Measurements from ENCODE around the gene SLC7A10. TPM values are rescaled to one million over a fixed set of nuclear protein-coding genes. Genes with fewer than 3 reads are reported as not detected.

Gene SLC7A10
- polyA plus RNA-seq, 1 of the 3 experiments (the other 2 are of a cell fraction) = 0.02 TPM

DNA sequence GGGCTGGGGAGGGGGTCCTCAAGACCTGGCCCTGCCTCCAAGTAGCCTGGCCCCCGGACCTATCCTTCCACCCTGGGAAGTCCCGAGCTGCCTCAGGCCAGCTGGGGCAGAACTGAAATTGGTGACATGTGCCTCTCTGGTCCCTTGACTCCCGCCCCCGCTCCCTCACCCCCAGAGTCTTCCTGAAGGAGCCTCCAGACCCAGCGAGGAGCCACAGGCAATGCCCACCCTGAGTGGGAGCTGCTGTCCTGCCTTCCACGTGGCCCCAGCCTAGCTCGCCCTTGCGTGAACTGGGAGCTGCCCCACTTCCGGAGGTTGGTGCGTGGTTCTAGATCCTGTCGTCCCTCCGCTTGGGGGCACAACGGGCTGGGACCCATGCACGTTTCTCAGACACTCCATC is 42.1 kb upstream of the SLC7A10 start:
- POLR2A ChIA-PET = interaction anchor here (0.6 kb wide), 1 partner anchor 29 kb away, joined by 4 read pairs; no protein-coding TSS in a partner anchor

DNA sequence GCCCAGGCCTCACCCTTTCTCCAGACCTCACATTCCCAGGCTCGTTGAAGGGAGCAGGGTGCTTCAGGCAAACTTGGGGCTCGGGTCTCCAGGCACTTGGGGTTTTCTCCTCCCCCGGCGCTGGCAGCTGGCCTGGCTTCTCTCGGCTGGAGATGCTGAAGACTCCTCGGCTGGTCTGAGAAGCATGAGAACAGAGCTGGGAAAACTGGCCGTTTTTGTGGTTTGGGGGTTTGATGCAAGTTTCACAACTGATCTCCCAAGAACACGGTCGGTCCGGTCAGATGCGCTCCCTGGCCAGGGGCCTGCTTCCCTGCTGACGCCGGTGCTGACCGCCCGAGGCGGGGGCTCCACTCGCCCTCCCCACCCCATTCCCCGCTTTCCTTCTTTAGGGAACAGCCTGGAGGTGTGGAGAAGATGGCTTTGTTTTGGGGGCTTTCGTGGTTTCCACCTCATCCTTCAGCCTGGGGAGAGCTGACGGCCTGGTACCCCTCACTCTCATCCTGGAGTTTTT is 41.4 kb upstream of the SLC7A10 start:
- no peak overlapping the region for H3K4me2 ChIP-seq
- no peak for DNase-seq
- H3K4me3 ChIP-seq (ENCODE audit: low read depth in 2 of 2, low read length in 1 of 2) = no peak overlapping the region
- H3K27me3 ChIP-seq (ENCODE audit: insufficient read depth) = no peaks in the 10 kb centered on the region
- H2AFZ ChIP-seq (ENCODE audit: low read depth) = no peak overlapping the region
- WGBS (ENCODE audit: low lambda C conversion rate) = 58% methylated on average over 19 of the region's 20 CpGs
- CTCF ChIA-PET = interaction anchor here (1.1 kb wide), 1 partner anchor 32 kb away, joined by 3 read pairs; no protein-coding TSS in a partner anchor
- no peaks in the 10 kb centered on the region; a peak in 1 of 4 replicates for H3K4me1 ChIP-seq (ENCODE audit: control insufficient read depth in 1 of 2, insufficient read depth in 2 of 2, low read depth in 1 of 2, low read length in 1 of 2)
- H3K36me3 ChIP-seq (replicated peaks in 1 of 2; ENCODE audit: control insufficient read depth in 1 of 2, insufficient read depth in 2 of 2, low read length in 1 of 2) = no peaks in the 10 kb centered on the region
- H3F3A ChIP-seq (replicated peaks; ENCODE audit: insufficient read depth) = no peaks in the 10 kb centered on the region
- no peaks in the 10 kb centered on the region for H3K79me2 ChIP-seq (ENCODE audit: insufficient read depth)
- no peak overlapping the region for H3K9ac ChIP-seq
- no peaks in the 10 kb centered on the region for H4K20me1 ChIP-seq (ENCODE audit: insufficient read depth)
- POLR2A ChIA-PET = no interaction called here
- no peak overlapping the region for H3K27ac ChIP-seq (ENCODE audit: low read depth in 2 of 2, low read length in 1 of 2)
- no peaks in the 10 kb centered on the region for H3K9me3 ChIP-seq
- no peaks in the 10 kb centered on the region for H3K9me2 ChIP-seq
- TF ChIP-seq FOXM1 (IDR thresholded peaks at IDR 0.05; ENCODE audit: low read depth) (no peak), ELF1 (IDR thresholded peaks at IDR 0.05) (no peak), RFX5 (IDR thresholded peaks at IDR 0.05; ENCODE audit: low read length) (no peak), POLR2AphosphoS5 (IDR thresholded peaks at IDR 0.05; ENCODE audit: low read depth, low read length) (no peak), EP300 (IDR thresholded peaks at IDR 0.05; ENCODE audit: borderline replicate concordance in 1 of 2, low read depth in 1 of 2, low read length in 1 of 2) (no peak), MXI1 (IDR thresholded peaks at IDR 0.05; ENCODE audit: low read depth, low read length) (no peak), SMC3 (IDR thresholded peaks at IDR 0.05; ENCODE audit: low read depth, low read length) (no peak)
- TF ChIP-seq, protein P1, sequence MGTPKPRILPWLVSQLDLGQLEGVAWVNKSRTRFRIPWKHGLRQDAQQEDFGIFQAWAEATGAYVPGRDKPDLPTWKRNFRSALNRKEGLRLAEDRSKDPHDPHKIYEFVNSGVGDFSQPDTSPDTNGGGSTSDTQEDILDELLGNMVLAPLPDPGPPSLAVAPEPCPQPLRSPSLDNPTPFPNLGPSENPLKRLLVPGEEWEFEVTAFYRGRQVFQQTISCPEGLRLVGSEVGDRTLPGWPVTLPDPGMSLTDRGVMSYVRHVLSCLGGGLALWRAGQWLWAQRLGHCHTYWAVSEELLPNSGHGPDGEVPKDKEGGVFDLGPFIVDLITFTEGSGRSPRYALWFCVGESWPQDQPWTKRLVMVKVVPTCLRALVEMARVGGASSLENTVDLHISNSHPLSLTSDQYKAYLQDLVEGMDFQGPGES (IDR thresholded peaks at IDR 0.05; ENCODE audit: low read depth, low read length) = no peak
- TF ChIP-seq, protein P2, sequence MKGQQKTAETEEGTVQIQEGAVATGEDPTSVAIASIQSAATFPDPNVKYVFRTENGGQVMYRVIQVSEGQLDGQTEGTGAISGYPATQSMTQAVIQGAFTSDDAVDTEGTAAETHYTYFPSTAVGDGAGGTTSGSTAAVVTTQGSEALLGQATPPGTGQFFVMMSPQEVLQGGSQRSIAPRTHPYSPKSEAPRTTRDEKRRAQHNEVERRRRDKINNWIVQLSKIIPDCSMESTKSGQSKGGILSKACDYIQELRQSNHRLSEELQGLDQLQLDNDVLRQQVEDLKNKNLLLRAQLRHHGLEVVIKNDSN (IDR thresholded peaks at IDR 0.05; ENCODE audit: borderline replicate concordance, low read depth) = no peak
- TF ChIP-seq, protein P3, sequence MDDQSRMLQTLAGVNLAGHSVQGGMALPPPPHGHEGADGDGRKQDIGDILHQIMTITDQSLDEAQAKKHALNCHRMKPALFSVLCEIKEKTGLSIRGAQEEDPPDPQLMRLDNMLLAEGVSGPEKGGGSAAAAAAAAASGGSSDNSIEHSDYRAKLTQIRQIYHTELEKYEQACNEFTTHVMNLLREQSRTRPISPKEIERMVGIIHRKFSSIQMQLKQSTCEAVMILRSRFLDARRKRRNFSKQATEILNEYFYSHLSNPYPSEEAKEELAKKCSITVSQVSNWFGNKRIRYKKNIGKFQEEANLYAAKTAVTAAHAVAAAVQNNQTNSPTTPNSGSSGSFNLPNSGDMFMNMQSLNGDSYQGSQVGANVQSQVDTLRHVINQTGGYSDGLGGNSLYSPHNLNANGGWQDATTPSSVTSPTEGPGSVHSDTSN (IDR thresholded peaks at IDR 0.05) = no peak

More for the DNA sequence above, 42.1 kb upstream of the SLC7A10 start:
- H3K9me3 ChIP-seq = no peaks in the 10 kb centered on the region
- H3K4me2 ChIP-seq = no peak overlapping the region
- no peaks in the 10 kb centered on the region for H3K27me3 ChIP-seq (ENCODE audit: insufficient read depth)
- no peak overlapping the region for H2AFZ ChIP-seq (ENCODE audit: low read depth)
- no peaks in the 10 kb centered on the region for H4K20me1 ChIP-seq (ENCODE audit: insufficient read depth)
- H3K9ac ChIP-seq = no peak overlapping the region
- H3K4me3 ChIP-seq (ENCODE audit: low read depth in 2 of 2, low read length in 1 of 2) = no peak overlapping the region
- WGBS (ENCODE audit: low lambda C conversion rate) = 39% methylated on average over 4 of the region's 14 CpGs
- H3K36me3 ChIP-seq (replicated peaks in 1 of 2; ENCODE audit: control insufficient read depth in 1 of 2, insufficient read depth in 2 of 2, low read length in 1 of 2) = no peaks in the 10 kb centered on the region
- H3K27ac ChIP-seq (ENCODE audit: low read depth in 2 of 2, low read length in 1 of 2) = no peak overlapping the region
- H3K9me2 ChIP-seq = no peaks in the 10 kb centered on the region
- CTCF ChIA-PET = interaction anchor here (0.9 to 1.1 kb wide), 2 partner anchors 33 to 139 kb away, joined by 3 read pairs; no protein-coding TSS in a partner anchor
- no peaks in the 10 kb centered on the region for H3K79me2 ChIP-seq (ENCODE audit: insufficient read depth)
- no peaks in the 10 kb centered on the region for H3F3A ChIP-seq (replicated peaks; ENCODE audit: insufficient read depth)
- no peak for DNase-seq
- TF ChIP-seq RFX5 (IDR thresholded peaks at IDR 0.05; ENCODE audit: low read length) = no peak
- no peak for TF ChIP-seq SIN3A (IDR thresholded peaks at IDR 0.05; ENCODE audit: borderline replicate concordance, low read depth, low read length)
- TF ChIP-seq, protein P4, sequence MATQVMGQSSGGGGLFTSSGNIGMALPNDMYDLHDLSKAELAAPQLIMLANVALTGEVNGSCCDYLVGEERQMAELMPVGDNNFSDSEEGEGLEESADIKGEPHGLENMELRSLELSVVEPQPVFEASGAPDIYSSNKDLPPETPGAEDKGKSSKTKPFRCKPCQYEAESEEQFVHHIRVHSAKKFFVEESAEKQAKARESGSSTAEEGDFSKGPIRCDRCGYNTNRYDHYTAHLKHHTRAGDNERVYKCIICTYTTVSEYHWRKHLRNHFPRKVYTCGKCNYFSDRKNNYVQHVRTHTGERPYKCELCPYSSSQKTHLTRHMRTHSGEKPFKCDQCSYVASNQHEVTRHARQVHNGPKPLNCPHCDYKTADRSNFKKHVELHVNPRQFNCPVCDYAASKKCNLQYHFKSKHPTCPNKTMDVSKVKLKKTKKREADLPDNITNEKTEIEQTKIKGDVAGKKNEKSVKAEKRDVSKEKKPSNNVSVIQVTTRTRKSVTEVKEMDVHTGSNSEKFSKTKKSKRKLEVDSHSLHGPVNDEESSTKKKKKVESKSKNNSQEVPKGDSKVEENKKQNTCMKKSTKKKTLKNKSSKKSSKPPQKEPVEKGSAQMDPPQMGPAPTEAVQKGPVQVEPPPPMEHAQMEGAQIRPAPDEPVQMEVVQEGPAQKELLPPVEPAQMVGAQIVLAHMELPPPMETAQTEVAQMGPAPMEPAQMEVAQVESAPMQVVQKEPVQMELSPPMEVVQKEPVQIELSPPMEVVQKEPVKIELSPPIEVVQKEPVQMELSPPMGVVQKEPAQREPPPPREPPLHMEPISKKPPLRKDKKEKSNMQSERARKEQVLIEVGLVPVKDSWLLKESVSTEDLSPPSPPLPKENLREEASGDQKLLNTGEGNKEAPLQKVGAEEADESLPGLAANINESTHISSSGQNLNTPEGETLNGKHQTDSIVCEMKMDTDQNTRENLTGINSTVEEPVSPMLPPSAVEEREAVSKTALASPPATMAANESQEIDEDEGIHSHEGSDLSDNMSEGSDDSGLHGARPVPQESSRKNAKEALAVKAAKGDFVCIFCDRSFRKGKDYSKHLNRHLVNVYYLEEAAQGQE (IDR thresholded peaks at IDR 0.05; ENCODE audit: low read depth, low read length) = no peak
- TF ChIP-seq SMC3 (IDR thresholded peaks at IDR 0.05; ENCODE audit: low read depth, low read length) = no peak
- TF ChIP-seq, protein P1 (IDR thresholded peaks at IDR 0.05; ENCODE audit: low read depth, low read length) = no peak
- TF ChIP-seq, protein P5, sequence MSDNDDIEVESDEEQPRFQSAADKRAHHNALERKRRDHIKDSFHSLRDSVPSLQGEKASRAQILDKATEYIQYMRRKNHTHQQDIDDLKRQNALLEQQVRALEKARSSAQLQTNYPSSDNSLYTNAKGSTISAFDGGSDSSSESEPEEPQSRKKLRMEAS (IDR thresholded peaks at IDR 0.05; ENCODE audit: low read depth) = no peak
- H3K4me1 ChIP-seq (ENCODE audit: control insufficient read depth in 1 of 2, insufficient read depth in 2 of 2, low read depth in 1 of 2, low read length in 1 of 2) = no peaks in the 10 kb centered on the region; a peak in 1 of 4 replicates

All from SK-N-SH (cell line).